DMS 273 (cell line): Measurements from ENCODE around the gene CCDC28A.

ENCODE experiments used
- DNase-seq: peaks from one replicate; lab custom pipeline; 2025; ENCODE audit not compliant: unreplicated experiment; lab: John Stamatoyannopoulos, UW

Gene CCDC28A

GRCh38 chr6:138795809-138796603 is 22.4 kb downstream of the CCDC28A start, which contains the start of gene ECT2L:
ECT2L (plus strand) TSS chr6:138796087; CDS start chr6:138813275, 17,188 bp downstream.
- no peak for DNase-seq

DNA sequence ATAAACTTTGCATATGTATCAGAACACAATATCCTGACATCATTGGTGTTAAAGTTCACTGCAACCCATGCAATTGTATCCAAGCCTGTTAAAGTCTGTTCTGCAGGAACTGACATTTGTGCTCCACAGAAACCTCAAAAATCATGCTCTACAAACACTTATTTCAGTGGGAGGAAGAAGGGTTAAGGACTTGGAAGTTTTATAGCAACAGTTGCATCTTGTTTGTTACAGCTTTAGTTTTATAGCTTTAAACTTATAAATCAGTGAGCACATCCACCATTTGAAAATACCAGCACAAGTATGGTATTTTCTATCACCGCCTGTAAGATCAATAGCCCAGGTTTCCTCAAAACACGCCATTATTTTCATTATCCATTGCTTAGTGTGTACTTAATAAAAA is 23.2 kb downstream of the CCDC28A start:
- no peak for DNase-seq

DNA sequence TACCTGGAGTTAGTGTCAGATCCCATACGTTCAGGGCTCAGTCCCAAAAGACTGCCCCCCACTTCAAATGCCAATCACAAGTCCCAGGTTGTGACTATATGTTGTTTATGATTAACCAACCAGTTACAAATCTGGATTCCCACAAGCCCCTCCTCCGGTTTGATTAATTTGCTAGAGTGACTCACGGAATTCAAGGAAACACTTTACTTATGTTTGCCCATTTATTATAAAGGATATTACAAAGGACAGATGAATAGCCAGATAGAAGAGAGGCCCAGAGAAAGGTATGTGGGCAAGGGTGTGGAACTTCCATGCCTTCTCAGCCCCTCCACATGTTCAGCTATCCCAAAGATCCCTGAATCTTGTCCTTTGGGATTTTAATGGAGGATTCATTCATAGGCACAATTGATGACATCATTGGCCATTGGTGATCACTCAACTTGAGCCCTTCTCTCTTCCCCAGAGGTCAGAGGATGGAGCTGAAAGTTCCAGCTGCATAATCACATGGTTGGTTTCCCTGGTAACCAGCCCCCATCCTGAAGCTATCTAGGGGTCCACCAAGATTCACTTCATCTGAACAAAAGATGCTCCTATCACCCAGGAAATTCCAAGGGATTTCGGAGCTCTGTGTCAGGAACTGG is 24.4 kb downstream of the CCDC28A start:
- DNase-seq, result no peak

- peak; percentile 65 for DNase-seq
These were observed 27.0 kb downstream of the CCDC28A start for GRCh38 chr6:138800377-138801150.

GRCh38 chr6:138803331-138803730 is 29.8 kb downstream of the CCDC28A start:
- DNase-seq, result peak; percentile 51

- DNase-seq, result peak; percentile 39
These were observed 30.3 kb downstream of the CCDC28A start for GRCh38 chr6:138803861-138804260.

DNA sequence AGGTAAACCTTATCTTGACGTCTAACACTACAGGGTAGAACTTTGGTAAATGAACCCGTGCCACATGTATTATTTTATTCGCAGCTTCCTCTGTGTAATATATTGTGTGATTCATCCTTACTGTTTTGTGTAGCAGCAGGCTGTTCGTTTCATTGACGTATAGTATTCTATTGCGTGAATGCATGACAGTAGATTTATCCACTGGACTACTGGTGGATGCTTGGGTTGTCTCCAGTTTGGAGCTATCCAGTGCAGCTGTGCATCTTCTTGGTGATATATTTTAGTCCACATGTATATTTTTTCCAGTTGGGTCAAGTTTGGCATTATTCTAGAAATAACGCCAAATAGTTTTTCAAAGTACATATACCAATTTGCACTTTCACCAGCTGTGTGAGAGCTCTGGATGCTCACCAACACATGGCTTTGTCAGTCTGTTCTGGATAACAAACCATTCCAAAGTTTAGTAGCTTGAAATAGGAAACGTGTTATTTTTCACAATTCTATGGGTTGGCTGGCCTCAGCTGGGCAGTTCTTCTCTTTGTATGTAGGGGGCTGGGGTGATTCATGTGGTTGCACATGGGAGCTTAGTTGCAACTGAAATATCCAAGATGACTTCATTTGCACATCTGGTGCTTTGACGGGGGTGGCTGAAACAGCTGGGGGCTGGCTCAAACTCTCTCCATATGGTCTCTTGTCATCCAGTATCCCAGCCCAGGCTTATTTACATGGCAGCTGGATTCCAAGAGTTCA is 31.6 kb downstream of the CCDC28A start:
- DNase-seq, result peak; percentile 96

- DNase-seq, result no peak
These were observed 33.3 kb downstream of the CCDC28A start for GRCh38 chr6:138806889-138807288.

DNA sequence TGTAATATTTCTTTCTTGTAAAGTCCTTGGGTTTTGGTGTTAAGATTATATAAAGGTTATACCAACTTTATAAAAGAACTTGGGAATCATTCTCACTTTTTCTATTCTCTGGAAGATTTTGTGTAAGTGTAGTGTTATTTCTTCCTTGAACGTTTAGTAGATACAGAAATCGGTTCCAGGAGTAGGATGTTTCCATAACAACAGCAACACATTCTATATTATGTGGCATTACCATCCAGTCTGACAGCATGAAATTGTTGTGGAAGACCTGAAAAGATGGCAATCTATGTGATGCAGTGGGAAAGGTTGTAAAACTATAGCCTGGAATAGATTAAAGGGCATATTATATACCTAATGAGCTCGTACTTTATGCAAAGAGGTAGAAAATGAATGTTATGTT is 36.1 kb downstream of the CCDC28A start:
- no peak for DNase-seq

DNA sequence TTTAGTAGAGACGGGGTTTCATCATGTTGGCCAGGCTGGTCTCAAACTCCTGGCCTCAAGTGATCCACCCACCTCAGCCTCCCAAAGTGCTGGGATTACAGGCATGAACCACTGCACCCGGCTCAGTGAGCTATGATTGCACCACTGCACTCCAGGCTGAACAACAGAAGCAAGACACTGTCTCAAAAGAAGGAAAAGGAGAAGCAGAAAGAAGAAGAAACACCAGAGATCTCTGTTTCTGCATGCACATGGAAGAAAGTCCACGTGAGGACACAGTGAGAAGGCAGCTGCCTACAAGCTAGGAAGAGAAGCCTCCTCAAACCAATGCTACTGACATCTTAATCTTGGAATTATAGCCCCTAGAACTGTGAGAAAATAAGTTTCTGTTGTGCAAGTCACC is 38.3 kb downstream of the CCDC28A start:
- DNase-seq, result no peak

DNA sequence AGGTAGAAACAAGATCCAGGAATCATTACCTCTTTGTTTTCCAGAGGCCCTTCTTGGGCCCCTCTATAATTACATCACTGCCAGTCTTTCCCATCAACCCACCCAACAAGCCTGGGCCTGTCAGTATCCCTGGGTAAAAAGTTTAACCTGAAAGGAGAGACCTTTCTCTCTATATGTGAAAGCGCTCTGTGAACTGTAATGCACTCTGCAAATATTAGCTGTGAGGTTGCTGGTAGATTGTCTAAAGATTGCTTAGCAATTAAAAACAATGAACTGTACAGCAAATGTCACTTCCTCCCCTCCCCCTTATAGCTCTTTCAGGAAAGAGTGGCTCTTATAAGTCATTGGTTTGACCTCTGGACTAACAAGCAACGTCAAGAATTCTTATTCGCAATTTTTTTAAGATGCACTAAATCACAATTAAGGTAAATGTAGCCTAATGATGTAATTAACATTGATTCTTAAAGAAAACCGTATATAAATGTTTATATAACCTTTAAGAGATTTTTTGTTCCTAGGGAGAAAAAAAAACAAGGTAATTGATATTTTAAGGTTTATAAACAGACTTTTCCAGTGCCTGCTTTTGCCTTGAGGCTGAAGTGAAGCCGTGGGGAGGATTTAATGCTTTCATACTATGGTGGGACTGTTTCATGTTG is 40.7 kb downstream of the CCDC28A start:
- DNase-seq, result peak; percentile 79

GRCh38 chr6:138815221-138815620 is 41.7 kb downstream of the CCDC28A start:
- peak; percentile 92 for DNase-seq

GRCh38 chr6:138815797-138816528 is 42.4 kb downstream of the CCDC28A start:
- peak; percentile 85 for DNase-seq

GRCh38 chr6:138817799-138818198 is 44.2 kb downstream of the CCDC28A start:
- DNase-seq, result peak; percentile 42

DNA sequence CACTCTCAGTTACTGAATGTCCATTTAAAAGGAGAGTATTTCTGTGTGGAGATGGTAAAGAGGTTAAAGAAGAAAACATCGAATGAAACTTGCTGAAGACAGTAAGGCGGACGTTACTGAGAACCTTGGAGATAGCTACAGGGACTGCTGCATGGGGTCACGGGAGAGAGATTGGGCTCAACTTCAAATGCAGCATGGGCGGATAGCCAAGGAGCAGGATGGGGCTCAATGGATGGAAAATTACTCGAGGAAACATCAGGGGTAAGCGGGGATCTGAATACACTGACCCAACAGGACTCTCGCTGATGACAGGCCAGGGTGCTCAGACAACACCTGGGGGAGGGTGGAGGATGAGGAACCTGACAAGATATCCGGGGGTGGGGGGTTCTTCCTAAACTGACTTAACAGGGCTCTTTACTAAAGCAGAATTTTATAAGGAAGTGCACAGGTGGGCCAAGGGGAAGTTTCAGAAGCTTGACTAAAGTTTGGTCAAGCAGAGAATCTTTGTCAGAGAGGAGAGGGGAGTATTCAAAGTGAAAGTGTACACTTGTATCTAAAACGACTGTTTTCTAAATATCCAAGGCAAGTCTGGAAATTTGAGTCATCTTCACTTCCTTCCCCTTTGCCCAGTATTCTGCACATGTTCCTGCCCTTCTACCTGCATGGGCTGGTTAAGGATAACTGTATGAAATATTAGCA is 45.1 kb downstream of the CCDC28A start:
- peak; percentile 35 for DNase-seq

DNA sequence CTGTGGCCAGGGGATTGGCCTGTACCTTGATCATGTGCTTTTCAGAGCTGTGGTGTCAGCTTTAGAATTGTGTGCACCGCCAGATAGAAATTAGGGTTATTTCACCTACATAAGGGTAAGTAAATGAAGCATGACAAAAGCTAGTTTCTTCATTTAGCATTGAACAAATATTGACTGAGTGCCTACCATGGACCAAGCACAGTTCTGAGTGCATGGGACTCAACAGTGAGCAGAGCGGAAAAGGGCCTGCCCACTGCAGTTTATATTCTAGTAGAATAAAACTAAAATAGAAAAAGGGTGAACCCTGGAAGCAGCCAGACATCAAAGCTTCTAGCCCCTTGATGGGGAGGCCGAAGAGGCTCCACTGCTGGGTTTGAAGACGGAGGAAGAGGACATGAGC is 48.0 kb downstream of the CCDC28A start:
- DNase-seq, result no peak

DNA sequence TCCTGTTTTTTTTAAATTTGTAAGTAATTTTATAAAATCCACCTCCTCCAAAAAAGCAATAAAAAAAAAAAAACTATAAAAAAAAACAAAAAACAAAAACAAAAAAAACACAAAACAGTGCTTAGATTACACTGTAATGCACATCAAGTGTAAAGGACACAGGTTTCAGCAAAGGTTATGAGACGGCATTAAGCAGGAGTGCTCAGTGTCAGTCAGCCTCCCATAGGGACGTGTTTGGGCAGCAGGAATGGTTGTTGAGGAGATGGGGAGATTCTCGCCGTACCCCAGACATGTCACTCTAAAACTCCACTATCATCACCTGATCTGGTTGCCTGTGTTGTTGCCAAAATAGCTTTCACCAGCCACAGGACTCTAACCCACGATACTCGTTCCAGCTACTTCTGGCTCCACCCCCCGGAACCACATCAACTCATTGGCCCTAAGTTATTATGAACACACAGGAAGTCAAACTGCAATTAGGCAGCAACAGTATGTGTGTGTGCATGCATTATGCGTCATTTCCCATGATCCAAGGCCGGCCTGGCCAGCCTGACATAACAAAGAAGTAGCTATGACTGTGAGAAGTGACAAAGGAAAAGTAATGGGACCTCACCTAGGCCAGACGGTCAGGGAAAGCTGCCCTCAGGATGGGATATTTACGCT is 51.0 kb downstream of the CCDC28A start:
- DNase-seq, result no peak

DNA sequence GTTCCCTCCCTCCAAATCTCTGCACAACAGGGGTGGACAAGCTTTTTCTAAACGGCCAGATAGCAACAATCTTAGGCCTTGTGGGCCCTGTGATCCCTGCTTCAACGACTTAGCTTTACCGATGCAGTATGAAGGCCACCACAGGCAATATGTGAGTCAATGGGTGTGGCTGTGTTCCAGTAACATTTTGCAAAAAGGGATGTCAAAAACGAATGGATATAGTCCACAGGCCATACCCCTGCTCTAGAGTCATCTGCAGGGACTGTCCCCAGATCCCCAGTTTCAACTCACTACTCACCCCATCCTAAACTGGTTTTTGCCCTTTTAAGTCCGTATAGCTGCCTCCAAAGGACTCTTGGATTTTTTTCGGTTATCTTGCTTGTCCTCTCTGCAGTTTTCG is 56.7 kb downstream of the CCDC28A start:
- no peak for DNase-seq

DNA sequence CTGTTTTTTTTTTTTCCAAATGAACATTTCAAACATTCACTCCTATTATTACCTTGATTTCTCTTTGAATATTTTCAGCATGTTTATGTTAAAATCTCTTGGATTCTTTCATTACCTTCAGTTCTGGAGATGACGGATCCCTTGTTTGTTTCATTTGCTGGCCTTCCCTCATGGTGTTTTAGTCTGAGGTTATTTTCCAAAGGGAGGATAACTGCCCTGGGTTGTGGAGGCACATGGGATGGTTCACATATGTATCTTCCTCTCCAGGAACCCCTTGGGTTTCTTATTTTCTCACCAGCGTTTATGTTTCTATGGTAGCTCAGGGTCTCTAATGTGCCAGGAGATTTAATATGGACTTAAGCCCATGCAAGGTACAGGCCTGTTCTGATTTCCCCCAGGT is 58.6 kb downstream of the CCDC28A start:
- no peak for DNase-seq
